ENCODE results near the gene GPR142. TPM values are rescaled to one million over a fixed set of nuclear protein-coding genes. Genes with fewer than 3 reads are reported as not detected.
"Not testable (repeated sequence)": the region's sequence is repeated elsewhere in the genome, so short reads cannot be mapped to it uniquely, and the experiment has no call there.

GPR142 gene
- total RNA-seq, 1 donor = not detected

DNA sequence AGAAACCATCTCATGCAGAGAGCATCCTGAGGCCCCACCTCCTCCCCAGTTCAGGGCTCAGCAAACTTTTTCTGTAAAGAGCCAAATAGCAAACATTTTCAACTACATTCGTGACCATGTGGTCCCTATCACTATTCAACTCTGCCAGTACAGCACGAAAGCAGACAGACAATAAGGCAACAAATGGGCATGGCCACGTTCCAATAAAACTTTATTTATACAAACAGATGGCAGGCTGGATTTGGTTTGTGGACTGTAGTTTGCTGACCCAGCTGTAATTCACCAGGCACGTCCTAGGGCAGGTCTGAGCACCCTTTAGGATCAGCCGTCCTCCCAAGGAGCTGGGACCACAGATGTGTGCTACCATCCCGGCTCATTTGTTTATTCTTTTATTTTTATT lies 37.5 kb downstream of the GPR142 start:
- Histone ChIP-seq H3K27ac (ENCODE audit: low read depth, low read length) (no peak overlapping the region), H3K36me3 (ENCODE audit: insufficient read depth, low read length) (no peaks in the 10 kb centered on the region), H3K9me3 (ENCODE audit: low read depth, low read length) (no peaks in the 10 kb centered on the region), H3K4me1 (ENCODE audit: insufficient read depth, low read length) (no peaks in the 10 kb centered on the region), H3K79me2 (ENCODE audit: insufficient read depth, low read length) (no peaks in the 10 kb centered on the region), H4K20me1 (ENCODE audit: insufficient read depth, low read length) (no peaks in the 10 kb centered on the region), H3K4me3 (ENCODE audit: insufficient read depth, low read length) (no peak overlapping the region), H3K27me3 (ENCODE audit: insufficient read depth, low read length) (no peaks in the 10 kb centered on the region), H2AFZ (ENCODE audit: low read length) (no peak overlapping the region), H3K4me2 (ENCODE audit: insufficient read depth, low read length) (no peak overlapping the region)
- no peak for DNase-seq (ENCODE audit: insufficient read length, low spot score, missing footprints)
- TF ChIP-seq, protein P1, sequence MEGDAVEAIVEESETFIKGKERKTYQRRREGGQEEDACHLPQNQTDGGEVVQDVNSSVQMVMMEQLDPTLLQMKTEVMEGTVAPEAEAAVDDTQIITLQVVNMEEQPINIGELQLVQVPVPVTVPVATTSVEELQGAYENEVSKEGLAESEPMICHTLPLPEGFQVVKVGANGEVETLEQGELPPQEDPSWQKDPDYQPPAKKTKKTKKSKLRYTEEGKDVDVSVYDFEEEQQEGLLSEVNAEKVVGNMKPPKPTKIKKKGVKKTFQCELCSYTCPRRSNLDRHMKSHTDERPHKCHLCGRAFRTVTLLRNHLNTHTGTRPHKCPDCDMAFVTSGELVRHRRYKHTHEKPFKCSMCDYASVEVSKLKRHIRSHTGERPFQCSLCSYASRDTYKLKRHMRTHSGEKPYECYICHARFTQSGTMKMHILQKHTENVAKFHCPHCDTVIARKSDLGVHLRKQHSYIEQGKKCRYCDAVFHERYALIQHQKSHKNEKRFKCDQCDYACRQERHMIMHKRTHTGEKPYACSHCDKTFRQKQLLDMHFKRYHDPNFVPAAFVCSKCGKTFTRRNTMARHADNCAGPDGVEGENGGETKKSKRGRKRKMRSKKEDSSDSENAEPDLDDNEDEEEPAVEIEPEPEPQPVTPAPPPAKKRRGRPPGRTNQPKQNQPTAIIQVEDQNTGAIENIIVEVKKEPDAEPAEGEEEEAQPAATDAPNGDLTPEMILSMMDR (IDR thresholded peaks at IDR 0.05; ENCODE audit: extremely low read depth, low read depth, low read length) = no peak

GRCh38 chr17:74405311-74405710 lies 38.0 kb downstream of the GPR142 start:
- not testable (repeated sequence) for H4K20me1 ChIP-seq (ENCODE audit: insufficient read depth, low read length); H3K27ac ChIP-seq (ENCODE audit: low read depth, low read length); H3K36me3 ChIP-seq (ENCODE audit: insufficient read depth, low read length); H3K27me3 ChIP-seq (ENCODE audit: insufficient read depth, low read length); H3K9me3 ChIP-seq (ENCODE audit: low read depth, low read length); DNase-seq (ENCODE audit: insufficient read length, low spot score, missing footprints); H3K4me3 ChIP-seq (ENCODE audit: insufficient read depth, low read length); H3K4me2 ChIP-seq (ENCODE audit: insufficient read depth, low read length); H2AFZ ChIP-seq (ENCODE audit: low read length); H3K4me1 ChIP-seq (ENCODE audit: insufficient read depth, low read length); H3K79me2 ChIP-seq (ENCODE audit: insufficient read depth, low read length)

DNA sequence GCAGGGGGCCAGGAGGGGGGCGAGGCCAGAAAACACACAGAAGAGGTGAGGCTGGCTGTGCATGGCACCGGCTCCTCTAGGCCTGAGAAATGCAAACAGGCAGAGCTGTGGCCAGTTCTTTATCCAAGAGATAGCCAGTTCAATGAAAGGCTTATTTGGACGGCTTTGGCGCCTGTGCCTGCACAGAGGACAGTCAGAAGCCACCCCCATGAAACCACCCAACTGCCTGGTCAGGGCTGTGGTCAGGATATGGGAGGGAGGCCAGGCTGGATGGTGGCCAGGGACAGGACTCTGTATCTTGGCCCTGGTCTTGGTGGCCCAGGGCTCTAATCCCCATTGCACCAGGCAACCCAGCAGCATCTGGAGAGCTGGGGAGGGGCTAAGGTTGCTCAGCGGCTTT lies 40.1 kb downstream of the GPR142 start:
- Histone ChIP-seq H3K4me3 (ENCODE audit: insufficient read depth, low read length) (no peak overlapping the region), H4K20me1 (ENCODE audit: insufficient read depth, low read length) (no peaks in the 10 kb centered on the region), H3K79me2 (ENCODE audit: insufficient read depth, low read length) (no peaks in the 10 kb centered on the region), H2AFZ (ENCODE audit: low read length) (no peak overlapping the region), H3K27me3 (ENCODE audit: insufficient read depth, low read length) (no peaks in the 10 kb centered on the region), H3K27ac (ENCODE audit: low read depth, low read length) (no peak overlapping the region), H3K4me2 (ENCODE audit: insufficient read depth, low read length) (no peak overlapping the region), H3K9me3 (ENCODE audit: low read depth, low read length) (no peaks in the 10 kb centered on the region), H3K36me3 (ENCODE audit: insufficient read depth, low read length) (no peaks in the 10 kb centered on the region), H3K4me1 (ENCODE audit: insufficient read depth, low read length) (no peaks in the 10 kb centered on the region)
- TF ChIP-seq, protein P1 (IDR thresholded peaks at IDR 0.05; ENCODE audit: extremely low read depth, low read depth, low read length) = no peak
- peak; percentile 27 for DNase-seq (ENCODE audit: insufficient read length, low spot score, missing footprints)

GRCh38 chr17:74408262-74408661 lies 41.0 kb downstream of the GPR142 start:
- H3K79me2 ChIP-seq (ENCODE audit: insufficient read depth, low read length) = no peaks in the 10 kb centered on the region
- peak; percentile 56 for DNase-seq (ENCODE audit: insufficient read length, low spot score, missing footprints)
- no peak overlapping the region for H3K27ac ChIP-seq (ENCODE audit: low read depth, low read length)
- H3K4me3 ChIP-seq (ENCODE audit: insufficient read depth, low read length) = no peak overlapping the region
- H4K20me1 ChIP-seq (ENCODE audit: insufficient read depth, low read length) = no peaks in the 10 kb centered on the region
- H2AFZ ChIP-seq (ENCODE audit: low read length) = no peak overlapping the region
- H3K36me3 ChIP-seq (ENCODE audit: insufficient read depth, low read length) = no peaks in the 10 kb centered on the region
- no peak overlapping the region for H3K4me2 ChIP-seq (ENCODE audit: insufficient read depth, low read length)
- TF ChIP-seq, protein P1 (IDR thresholded peaks at IDR 0.05; ENCODE audit: extremely low read depth, low read depth, low read length) = no peak
- H3K4me1 ChIP-seq (ENCODE audit: insufficient read depth, low read length) = no peaks in the 10 kb centered on the region
- no peaks in the 10 kb centered on the region for H3K9me3 ChIP-seq (ENCODE audit: low read depth, low read length)
- H3K27me3 ChIP-seq (ENCODE audit: insufficient read depth, low read length) = no peaks in the 10 kb centered on the region

All from osteoblast (primary cell).